ENCODE measurements around the gene MIER2. TPM values are rescaled to one million over a fixed set of nuclear protein-coding genes. Genes with fewer than 3 reads are reported as not detected.

Gene MIER2
- total RNA-seq, 1 donor from 2014 or later: 39.4 TPM

- DNase-seq (no peak), ATAC-seq (no peak)
- H3K9me3 ChIP-seq: no peaks in the 10 kb centered on the region
- no peak overlapping the region for H3K27ac ChIP-seq
- H3K4me1 ChIP-seq: peaks cover 4% of the 10 kb centered on the region
- no peak for TF ChIP-seq CTCF (IDR thresholded peaks at IDR 0.05)
- H3K27me3 ChIP-seq (ENCODE audit: low read depth): peaks cover 7% of the 10 kb centered on the region
- no peak overlapping the region for H3K4me3 ChIP-seq
- intact Hi-C loops (cut with DNase I): no loop called here
- H3K36me3 ChIP-seq: no peaks in the 10 kb centered on the region
Observed at GRCh38 chr19:366951-367350, 22.4 kb upstream of the MIER2 start.

GRCh38 chr19:366205-366783 is 21.7 kb upstream of the MIER2 start:
- no peak overlapping the region for H3K4me3 ChIP-seq
- no peak for DNase-seq
- H3K36me3 ChIP-seq: no peaks in the 10 kb centered on the region
- TF ChIP-seq CTCF (IDR thresholded peaks at IDR 0.05): no peak
- H3K4me1 ChIP-seq: no peaks in the 10 kb centered on the region
- intact Hi-C loops (cut with DNase I): no loop called here
- H3K9me3 ChIP-seq: no peaks in the 10 kb centered on the region
- no peak for ATAC-seq
- no peak overlapping the region for H3K27ac ChIP-seq
- peaks cover 4% of the 10 kb centered on the region for H3K27me3 ChIP-seq (ENCODE audit: low read depth)

- no peaks in the 10 kb centered on the region for H3K36me3 ChIP-seq
- no peaks in the 10 kb centered on the region for H3K27me3 ChIP-seq (ENCODE audit: low read depth)
- no peaks in the 10 kb centered on the region for H3K9me3 ChIP-seq
- DNase-seq (no peak), ATAC-seq (no peak)
- no peak overlapping the region for H3K27ac ChIP-seq
- H3K4me1 ChIP-seq: no peaks in the 10 kb centered on the region
- TF ChIP-seq CTCF (IDR thresholded peaks at IDR 0.05): no peak
- no peak overlapping the region for H3K4me3 ChIP-seq
- intact Hi-C loops (cut with DNase I): no loop called here
Observed at GRCh38 chr19:364496-365287, 20.1 kb upstream of the MIER2 start.

GRCh38 chr19:362683-363082 is 18.1 kb upstream of the MIER2 start:
- H3K27me3 ChIP-seq (ENCODE audit: low read depth): peaks cover 5% of the 10 kb centered on the region
- no peak for ATAC-seq
- DNase-seq: no peak
- no peak overlapping the region for H3K27ac ChIP-seq
- no peaks in the 10 kb centered on the region for H3K9me3 ChIP-seq
- no peak overlapping the region for H3K4me3 ChIP-seq
- intact Hi-C loops (cut with DNase I): no loop called here
- no peak for TF ChIP-seq CTCF (IDR thresholded peaks at IDR 0.05)
- H3K36me3 ChIP-seq: no peaks in the 10 kb centered on the region
- H3K4me1 ChIP-seq: no peaks in the 10 kb centered on the region

- Histone ChIP-seq H3K4me3 (no peak overlapping the region), H3K27me3 (ENCODE audit: low read depth) (peaks cover 5% of the 10 kb centered on the region), H3K36me3 (no peaks in the 10 kb centered on the region), H3K27ac (no peak overlapping the region), H3K4me1 (no peaks in the 10 kb centered on the region), H3K9me3 (no peaks in the 10 kb centered on the region)
- TF ChIP-seq CTCF (IDR thresholded peaks at IDR 0.05): no peak
- ATAC-seq: no peak
- intact Hi-C loops (cut with DNase I): no loop called here
- DNase-seq: no peak
Observed at GRCh38 chr19:362154-362553, 17.6 kb upstream of the MIER2 start.

Measured in lower lobe of right lung (tissue), 2 donors.